Lung (tissue), 12 donors: ENCODE results near the gene S1PR5. TPM values are rescaled to one million over a fixed set of nuclear protein-coding genes. Genes with fewer than 3 reads are reported as not detected.
"Not testable (repeated sequence)": the region's sequence is repeated elsewhere in the genome, so short reads cannot be mapped to it uniquely, and the experiment has no call there.

ENCODE experiments used
- ATAC-seq: fragments of 200-7000 bp; cut with Tn5 transposase; one replicate; pipeline ENCODE4 v1.9.1; 2020; ENCODE audit warnings: moderate number of reproducible peaks; ENCODE audit not compliant: insufficient read depth, low FRiP score
- DNase-seq, 3 donors: peaks; one replicate each; pipeline ENCODE4 v3.0.0-alpha.2; 2013 to 2017
- H3K27ac ChIP-seq, 2 donors: one replicate each; pipeline ENCODE4 v1.5.1; 2013; ENCODE audit warnings: mild to moderate bottlenecking in 2 of 2, moderate library complexity in 2 of 2, control low read depth in 1 of 2, inconsistent platforms in 1 of 2, low read depth in 1 of 2, low read length in 1 of 2
- H3K27me3 ChIP-seq, 3 donors: one replicate each; pipeline ENCODE4 v1.5.1; 2013; ENCODE audit warnings: low read length in 2 of 3; ENCODE audit not compliant: control insufficient read depth in 3 of 3, insufficient read depth in 3 of 3
- H3K36me3 ChIP-seq, 4 donors: one replicate each; pipeline ENCODE4 v1.5.1; 2013; ENCODE audit warnings: low read length in 4 of 4, mild to moderate bottlenecking in 1 of 4, moderate library complexity in 1 of 4; ENCODE audit not compliant: control insufficient read depth in 4 of 4, insufficient read depth in 4 of 4
- H3K4me1 ChIP-seq, 5 donors: one replicate each; pipeline ENCODE4 v1.5.1; 2013; ENCODE audit warnings: low read length in 5 of 5, mild to moderate bottlenecking in 2 of 5, moderate library complexity in 1 of 5; ENCODE audit not compliant: control insufficient read depth in 5 of 5, insufficient read depth in 5 of 5
- H3K4me3 ChIP-seq: one replicate; pipeline ENCODE4 v1.5.1; 2013; ENCODE audit warnings: mild to moderate bottlenecking, control low read depth, moderate library complexity
- H3K9ac ChIP-seq, 2 donors: one replicate each; pipeline ENCODE4 v1.5.1; 2013; ENCODE audit warnings: low read length in 2 of 2, control low read depth in 1 of 2; ENCODE audit not compliant: insufficient read depth in 1 of 2
- H3K9me3 ChIP-seq, 4 donors: one replicate each; pipeline ENCODE4 v1.5.1; 2013; ENCODE audit warnings: low read length in 3 of 4, mild to moderate bottlenecking in 1 of 4, moderate library complexity in 1 of 4; ENCODE audit not compliant: control insufficient read depth in 4 of 4, insufficient read depth in 3 of 4
- WGBS, 2 donors: extraction: QIAGEN DNeasy Blood & Tissue Kit; methylation state at CpG; one replicate each; pipeline ENCODE4 v1.1.7; 2013; 5-methylcytosine and 5-hydroxymethylcytosine counted together
- polyA plus RNA-seq, 2 donors: library from polyadenylated mRNA; stranded (reverse); fragments of 200-250 nt; gene quantifications; one replicate each; pipeline ENCODE4 v1.2.1, GENCODE V29; 2013
- total RNA-seq, 2 donors: library from RNA; depleted of rRNA in 1 of 2; stranded (reverse); fragments of >200 nt in 1 of 2; gene quantifications; one replicate each; pipeline ENCODE4 v1.2.1, GENCODE V29; 2014 to 2021
- TF ChIP-seq, protein P1 (sequence below): IDR thresholded peaks from 2 replicates; pipeline ENCODE4 v1.5.1; 2012; ENCODE audit warnings: mild to moderate bottlenecking; ENCODE audit errors: control extremely low read depth, extremely low read depth
- donor health status: control.
- donor health status: control.
- donor health status: Bipolar disorder and iron deficiency.
- donor health status: healthy.
- donor health status: DM: yes; HTN: yes; CAD: no.

The S1PR5 gene
- total and polyA plus RNA-seq, 4 donors: 0.26 to 1.4 (median 0.89) TPM

DNA sequence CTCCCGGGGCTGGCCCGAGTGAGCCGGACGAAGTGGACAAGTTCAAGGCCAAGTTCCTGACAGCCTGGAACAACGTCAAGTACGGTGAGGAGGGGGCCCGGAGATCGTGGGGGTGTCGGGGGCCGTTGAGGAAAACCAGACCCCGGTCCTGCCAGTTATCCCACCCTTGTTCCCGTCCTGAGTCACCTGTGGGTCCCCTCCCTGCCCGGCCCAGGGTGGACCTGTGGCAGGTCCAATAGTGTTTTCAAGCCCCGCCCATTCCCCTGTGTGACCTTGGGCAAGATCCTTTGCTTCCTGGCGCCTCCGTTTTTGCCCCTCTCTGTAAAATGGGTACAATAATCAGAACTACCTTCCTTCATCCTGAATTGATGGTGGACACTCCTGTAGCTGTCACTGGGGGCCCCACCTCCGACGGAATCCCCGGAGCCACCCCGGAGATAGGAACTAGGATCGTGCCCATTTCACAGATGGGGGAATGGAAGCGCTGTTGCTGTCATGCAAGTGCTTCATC is 27.1 kb upstream of the S1PR5 start:
- Histone ChIP-seq H3K27ac (peak overlapping the region; percentile 85 to 92), H3K9ac (peak overlapping the region; percentile 46 to 47), H3K4me1 (peaks cover 0 to 9% (median 5%) of the 10 kb centered on the region in 5 donors), H3K9me3 (no peaks in the 10 kb centered on the region), H3K36me3 (peaks cover 0 to 21% (median 14%) of the 10 kb centered on the region in 4 donors), H3K27me3 (no peaks in the 10 kb centered on the region), H3K4me3 (peak overlapping the region; percentile 95)
- DNase-seq (peak in 1 of 3 donors; percentile 31), ATAC-seq (no peak)
- WGBS, 2 donors: 22 to 28% methylated on average over 21 to 22 of the region's 22 CpGs
- TF ChIP-seq, protein P1, sequence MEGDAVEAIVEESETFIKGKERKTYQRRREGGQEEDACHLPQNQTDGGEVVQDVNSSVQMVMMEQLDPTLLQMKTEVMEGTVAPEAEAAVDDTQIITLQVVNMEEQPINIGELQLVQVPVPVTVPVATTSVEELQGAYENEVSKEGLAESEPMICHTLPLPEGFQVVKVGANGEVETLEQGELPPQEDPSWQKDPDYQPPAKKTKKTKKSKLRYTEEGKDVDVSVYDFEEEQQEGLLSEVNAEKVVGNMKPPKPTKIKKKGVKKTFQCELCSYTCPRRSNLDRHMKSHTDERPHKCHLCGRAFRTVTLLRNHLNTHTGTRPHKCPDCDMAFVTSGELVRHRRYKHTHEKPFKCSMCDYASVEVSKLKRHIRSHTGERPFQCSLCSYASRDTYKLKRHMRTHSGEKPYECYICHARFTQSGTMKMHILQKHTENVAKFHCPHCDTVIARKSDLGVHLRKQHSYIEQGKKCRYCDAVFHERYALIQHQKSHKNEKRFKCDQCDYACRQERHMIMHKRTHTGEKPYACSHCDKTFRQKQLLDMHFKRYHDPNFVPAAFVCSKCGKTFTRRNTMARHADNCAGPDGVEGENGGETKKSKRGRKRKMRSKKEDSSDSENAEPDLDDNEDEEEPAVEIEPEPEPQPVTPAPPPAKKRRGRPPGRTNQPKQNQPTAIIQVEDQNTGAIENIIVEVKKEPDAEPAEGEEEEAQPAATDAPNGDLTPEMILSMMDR: no peak

DNA sequence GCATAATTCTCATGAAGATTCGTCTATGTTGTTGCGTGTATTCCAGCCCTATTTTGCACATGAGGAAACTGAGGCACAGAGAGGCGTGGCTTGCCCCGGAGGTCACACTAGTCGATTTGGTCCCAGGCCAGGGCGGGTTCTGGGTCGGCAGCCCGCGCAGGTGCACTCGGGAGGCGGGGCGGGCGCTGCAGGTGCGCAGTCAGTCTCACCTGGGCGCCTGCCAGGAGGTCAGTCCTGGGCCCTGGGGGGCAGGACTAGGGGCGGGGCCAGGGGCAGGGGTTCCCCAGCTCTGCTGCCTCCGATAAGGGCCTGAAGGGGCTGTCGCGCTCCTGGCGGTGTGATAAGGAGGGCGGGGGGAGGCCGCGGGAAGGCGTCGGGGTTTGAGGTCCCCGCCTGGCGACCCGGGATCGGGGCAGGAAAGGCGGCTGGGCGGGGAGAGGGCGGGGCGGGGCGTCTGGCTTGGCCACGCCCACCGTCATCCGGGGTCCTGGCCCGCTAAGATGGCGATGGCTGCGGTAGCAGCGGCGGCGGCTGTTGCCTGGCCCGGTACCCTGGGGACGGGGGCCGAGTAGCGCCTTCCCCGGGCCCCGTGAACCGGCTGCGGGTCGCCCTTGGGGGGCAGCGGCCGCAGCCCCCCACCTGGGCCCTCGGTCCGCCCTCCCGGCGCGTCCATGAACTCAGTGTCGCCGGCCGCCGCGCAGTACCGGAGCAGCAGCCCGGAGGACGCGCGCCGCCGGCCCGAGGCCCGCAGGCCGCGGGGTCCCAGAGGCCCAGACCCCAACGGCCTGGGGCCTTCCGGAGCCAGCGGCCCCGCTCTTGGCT is 26.4 kb upstream of the S1PR5 start, which contains the start of gene ATG4D:
Gene ATG4D (plus strand): TSS at position 485 of the 822 bp plus-strand sequence. CDS start 187 bp downstream, at position 672.
- Histone ChIP-seq H3K9me3 (no peaks in the 10 kb centered on the region), H3K27ac (peak within 1 kb of the TSS; percentile 85 to 92), H3K4me3 (peak within 1 kb of the TSS; percentile 95), H3K9ac (peak within 1 kb of the TSS; percentile 46 to 47), H3K27me3 (no peaks in the 10 kb centered on the region), H3K4me1 (peaks cover 0 to 9% (median 5%) of the 10 kb centered on the region in 5 donors), H3K36me3 (peaks cover 0 to 15% (median 8%) of the 10 kb centered on the region in 4 donors)
- TF ChIP-seq, protein P1: no peak
- WGBS, 2 donors: 1 to 2% methylated on average over 40 to 79 of the region's 79 CpGs
- ATAC-seq (peak; percentile 94), DNase-seq (peak; percentile 80 to 92 (median 87))

DNA sequence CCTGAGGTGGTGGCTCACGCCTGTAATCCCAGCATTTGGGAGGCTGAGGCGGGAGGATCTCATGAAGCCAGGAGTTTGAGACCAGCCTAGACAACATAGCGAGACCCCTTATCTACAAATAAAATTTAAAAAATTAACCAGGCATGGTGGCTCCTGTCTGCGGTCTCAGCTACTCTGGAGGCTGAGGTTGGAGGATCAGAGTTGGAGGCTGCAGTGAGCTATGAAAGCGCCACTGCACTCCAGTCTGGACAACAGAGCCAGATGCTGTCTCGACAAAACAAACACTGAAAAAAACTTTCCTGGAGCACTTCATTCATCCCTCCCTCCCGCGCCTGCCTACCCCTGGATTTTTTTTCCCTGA is 25.8 kb upstream of the S1PR5 start:
- Histone ChIP-seq H3K9me3 (no peaks in the 10 kb centered on the region), H3K27ac (peak overlapping the region in 1 of 2 donors; percentile 85), H3K9ac (no peak overlapping the region), H3K27me3 (no peaks in the 10 kb centered on the region), H3K4me1 (peaks cover 0 to 9% (median 5%) of the 10 kb centered on the region in 5 donors), H3K36me3 (peaks cover 0 to 11% (median 4%) of the 10 kb centered on the region in 4 donors), H3K4me3 (peak overlapping the region; percentile 95)
- ATAC-seq: no peak
- DNase-seq: no peak
- 56 to 63% methylated on average over 8 of the region's 8 CpGs for WGBS, 2 donors
- TF ChIP-seq, protein P1: no peak

DNA sequence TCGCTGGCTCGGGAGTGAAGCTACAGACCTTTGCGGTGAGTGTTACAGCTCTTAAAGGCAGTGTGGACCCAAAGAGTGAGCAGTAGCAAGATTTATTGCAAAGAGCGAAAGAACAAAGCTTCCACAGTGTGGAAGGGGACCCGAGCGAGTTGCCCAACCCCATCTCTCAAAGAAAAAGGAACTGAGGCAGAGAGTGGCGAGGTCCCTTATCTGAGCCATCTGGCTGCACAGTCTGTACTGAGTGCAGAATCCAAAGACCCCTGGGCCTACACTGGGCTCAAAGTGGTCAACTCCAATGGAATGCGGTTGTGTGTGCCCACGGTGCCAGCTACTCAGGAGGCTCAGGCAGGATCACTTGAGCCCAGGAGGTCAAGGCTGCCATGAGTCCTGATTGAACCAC is 21.8 kb upstream of the S1PR5 start:
- not testable (repeated sequence) for H3K27me3 ChIP-seq, H3K27ac ChIP-seq, H3K4me3 ChIP-seq, H3K9ac ChIP-seq, DNase-seq, H3K36me3 ChIP-seq, H3K9me3 ChIP-seq, H3K4me1 ChIP-seq, ATAC-seq
- WGBS, 2 donors: 35 to 55% methylated on average over 9 of the region's 9 CpGs
